SK-N-SH (cell line): ENCODE measurements around the gene GAPVD1.

Source experiments
- CHD2 ChIP-seq: fragments of 150-350 bp; IDR thresholded peaks from 2 replicates; pipeline ENCODE4 v1.6.1; 2018; ENCODE audit warnings: low read length; ENCODE audit not compliant: partially characterized antibody
- EP300 ChIP-seq, 2 experiments: IDR thresholded peaks; 2 replicates each; pipeline versions ENCODE4 v1.4.0 to v1.6.1; 2012; ENCODE audit warnings: borderline replicate concordance in 1 of 2, low read depth in 1 of 2, low read length in 1 of 2
- EZH2phosphoT487 ChIP-seq: fragments of 200-600 bp; sonication (generic); IDR thresholded peaks from 2 replicates; pipeline ENCODE4 v1.6.1; 2017; ENCODE audit warnings: low read depth, mixed run types, mild to moderate bottlenecking, antibody characterized with exemption, moderate library complexity, borderline replicate concordance
- SIN3A ChIP-seq: IDR thresholded peaks from 2 replicates; pipeline ENCODE4 v1.6.1; 2012; ENCODE audit warnings: low read depth, mild to moderate bottlenecking, low read length, moderate library complexity, borderline replicate concordance
- SMC3 ChIP-seq: IDR thresholded peaks from 2 replicates; pipeline ENCODE4 v1.6.1; 2012; ENCODE audit warnings: low read depth, low read length, improper control_type of control experiment
- TCF12 ChIP-seq: IDR thresholded peaks from 2 replicates; pipeline ENCODE4 v1.4.0; 2012
- USF2 ChIP-seq: fragments of 150-350 bp; IDR thresholded peaks from 2 replicates; pipeline ENCODE4 v1.6.1; 2017; ENCODE audit warnings: antibody characterized with exemption, low read length, low read depth, borderline replicate concordance
- TF ChIP-seq, protein P1 (sequence below): fragments of 200-600 bp; sonication (generic); IDR thresholded peaks from 2 replicates; pipeline ENCODE4 v1.6.1; 2017; ENCODE audit warnings: antibody characterized with exemption, mild to moderate bottlenecking, moderate library complexity

DNA sequence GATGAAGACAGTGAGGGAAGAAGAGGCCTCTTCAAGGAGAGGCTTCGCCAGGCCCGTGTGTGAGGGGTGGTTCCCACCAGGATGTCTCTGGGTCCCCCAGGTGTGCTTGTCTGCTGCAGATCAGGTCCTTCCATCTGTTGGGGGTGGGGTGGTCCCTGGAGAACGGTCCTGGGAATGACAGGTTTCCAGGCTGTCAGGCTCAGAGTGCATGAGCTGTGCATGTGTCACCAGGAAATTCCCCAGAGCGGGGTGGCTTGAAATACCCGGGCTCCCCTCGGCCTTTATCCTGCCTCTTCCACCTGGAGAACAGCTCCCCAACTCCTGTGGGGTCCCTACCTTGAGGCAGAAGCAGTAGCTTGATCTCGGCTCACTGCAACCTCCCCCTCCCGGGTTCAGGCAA lies 118.8 kb downstream of the GAPVD1 start:
- TF ChIP-seq, protein P1, sequence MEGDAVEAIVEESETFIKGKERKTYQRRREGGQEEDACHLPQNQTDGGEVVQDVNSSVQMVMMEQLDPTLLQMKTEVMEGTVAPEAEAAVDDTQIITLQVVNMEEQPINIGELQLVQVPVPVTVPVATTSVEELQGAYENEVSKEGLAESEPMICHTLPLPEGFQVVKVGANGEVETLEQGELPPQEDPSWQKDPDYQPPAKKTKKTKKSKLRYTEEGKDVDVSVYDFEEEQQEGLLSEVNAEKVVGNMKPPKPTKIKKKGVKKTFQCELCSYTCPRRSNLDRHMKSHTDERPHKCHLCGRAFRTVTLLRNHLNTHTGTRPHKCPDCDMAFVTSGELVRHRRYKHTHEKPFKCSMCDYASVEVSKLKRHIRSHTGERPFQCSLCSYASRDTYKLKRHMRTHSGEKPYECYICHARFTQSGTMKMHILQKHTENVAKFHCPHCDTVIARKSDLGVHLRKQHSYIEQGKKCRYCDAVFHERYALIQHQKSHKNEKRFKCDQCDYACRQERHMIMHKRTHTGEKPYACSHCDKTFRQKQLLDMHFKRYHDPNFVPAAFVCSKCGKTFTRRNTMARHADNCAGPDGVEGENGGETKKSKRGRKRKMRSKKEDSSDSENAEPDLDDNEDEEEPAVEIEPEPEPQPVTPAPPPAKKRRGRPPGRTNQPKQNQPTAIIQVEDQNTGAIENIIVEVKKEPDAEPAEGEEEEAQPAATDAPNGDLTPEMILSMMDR = no peak
- TF ChIP-seq CHD2 (no peak), EP300 (IDR thresholded peaks at IDR 0.05; ENCODE audit: borderline replicate concordance in 1 of 2, low read depth in 1 of 2, low read length in 1 of 2) (no peak), SIN3A (no peak), TCF12 (no peak), SMC3 (no peak), USF2 (no peak), EZH2phosphoT487 (no peak)
